ENCODE measurements around the gene PELO.

PELO gene

DNA sequence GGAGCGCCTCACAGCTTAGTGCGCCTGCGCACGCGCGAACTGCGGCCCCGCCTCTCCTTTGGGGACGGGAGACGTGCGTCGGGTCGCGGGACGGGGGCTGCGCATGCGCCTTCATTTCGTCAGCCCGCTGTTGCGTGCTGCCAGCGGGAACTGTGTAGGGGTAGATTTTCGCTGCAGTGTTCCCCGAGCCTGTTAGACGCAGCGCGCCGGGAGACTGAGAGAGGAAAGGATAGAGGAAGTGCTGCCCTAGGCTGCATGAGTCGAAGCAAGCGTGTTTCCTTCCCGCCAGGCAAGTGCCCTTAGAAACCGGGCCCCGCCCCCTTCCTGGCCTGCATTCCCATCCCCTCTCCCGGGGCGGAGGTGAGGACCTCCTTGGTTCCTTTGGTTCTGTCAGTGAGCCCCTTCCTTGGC lies 12.3 kb downstream of the PELO start (continued):
- TF ChIP-seq ZNF394 (tag by site-specific recombination; IDR thresholded peaks at IDR 0.05; ENCODE audit: borderline replicate concordance) (no peak), HOXD13 (CRISPR knock-in tag; IDR thresholded peaks at IDR 0.05; ENCODE audit: borderline replicate concordance) (0 out of 2 replicates have a peak, but pooled peaks have one; percentile 0), ZNF146 (tag by site-specific recombination; IDR thresholded peaks at IDR 0.05) (no peak), ZNF121 (tag by site-specific recombination; IDR thresholded peaks at IDR 0.05) (no peak), ZBTB17 (tag by site-specific recombination; IDR thresholded peaks at IDR 0.05) (no peak), ZSCAN30 (tag by site-specific recombination; IDR thresholded peaks at IDR 0.05) (peak; percentile 52; the same call in 1 of the 2 replicates), ZNF248 (tag by site-specific recombination; IDR thresholded peaks at IDR 0.05) (no peak), KLF10 (tag by site-specific recombination; IDR thresholded peaks at IDR 0.05) (peak; percentile 10; the same call in 1 of the 2 replicates), ZNF274 (IDR thresholded peaks at IDR 0.05; ENCODE audit: low read length) (no peak), ZNF274 (tag by site-specific recombination; IDR thresholded peaks at IDR 0.05; ENCODE audit: borderline replicate concordance) (no peak), ZBTB48 (tag by site-specific recombination; IDR thresholded peaks at IDR 0.05) (peak; percentile 89), ZNF621 (tag by site-specific recombination; IDR thresholded peaks at IDR 0.05) (no peak), ZBTB8A (tag by site-specific recombination; IDR thresholded peaks at IDR 0.05) (no peak), ZNF792 (tag by site-specific recombination; IDR thresholded peaks at IDR 0.05) (no peak), SP2 (tag by site-specific recombination; IDR thresholded peaks at IDR 0.05) (peak; percentile 81), ZNF549 (tag by site-specific recombination; IDR thresholded peaks at IDR 0.05) (no peak), ZNF221 (tag by site-specific recombination; IDR thresholded peaks at IDR 0.05; ENCODE audit: borderline replicate concordance) (no peak), ZBTB20 (tag by site-specific recombination; IDR thresholded peaks at IDR 0.05) (peak; percentile 65; the same call in 1 of the 2 replicates), ZNF211 (tag by site-specific recombination; IDR thresholded peaks at IDR 0.05; ENCODE audit: low read depth) (no peak), ZNF24 (tag by site-specific recombination; IDR thresholded peaks at IDR 0.05) (peak; percentile 57; the same call in 1 of the 2 replicates), ZNF791 (tag by site-specific recombination; IDR thresholded peaks at IDR 0.05) (no peak)
- TF ChIP-seq, protein P1, sequence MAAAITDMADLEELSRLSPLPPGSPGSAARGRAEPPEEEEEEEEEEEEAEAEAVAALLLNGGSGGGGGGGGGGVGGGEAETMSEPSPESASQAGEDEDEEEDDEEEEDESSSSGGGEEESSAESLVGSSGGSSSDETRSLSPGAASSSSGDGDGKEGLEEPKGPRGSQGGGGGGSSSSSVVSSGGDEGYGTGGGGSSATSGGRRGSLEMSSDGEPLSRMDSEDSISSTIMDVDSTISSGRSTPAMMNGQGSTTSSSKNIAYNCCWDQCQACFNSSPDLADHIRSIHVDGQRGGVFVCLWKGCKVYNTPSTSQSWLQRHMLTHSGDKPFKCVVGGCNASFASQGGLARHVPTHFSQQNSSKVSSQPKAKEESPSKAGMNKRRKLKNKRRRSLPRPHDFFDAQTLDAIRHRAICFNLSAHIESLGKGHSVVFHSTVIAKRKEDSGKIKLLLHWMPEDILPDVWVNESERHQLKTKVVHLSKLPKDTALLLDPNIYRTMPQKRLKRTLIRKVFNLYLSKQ (tag by site-specific recombination; IDR thresholded peaks at IDR 0.05; ENCODE audit: borderline replicate concordance): no peak
- TF ChIP-seq, protein P2, sequence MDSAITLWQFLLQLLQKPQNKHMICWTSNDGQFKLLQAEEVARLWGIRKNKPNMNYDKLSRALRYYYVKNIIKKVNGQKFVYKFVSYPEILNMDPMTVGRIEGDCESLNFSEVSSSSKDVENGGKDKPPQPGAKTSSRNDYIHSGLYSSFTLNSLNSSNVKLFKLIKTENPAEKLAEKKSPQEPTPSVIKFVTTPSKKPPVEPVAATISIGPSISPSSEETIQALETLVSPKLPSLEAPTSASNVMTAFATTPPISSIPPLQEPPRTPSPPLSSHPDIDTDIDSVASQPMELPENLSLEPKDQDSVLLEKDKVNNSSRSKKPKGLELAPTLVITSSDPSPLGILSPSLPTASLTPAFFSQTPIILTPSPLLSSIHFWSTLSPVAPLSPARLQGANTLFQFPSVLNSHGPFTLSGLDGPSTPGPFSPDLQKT (IDR thresholded peaks at IDR 0.05; ENCODE audit: borderline replicate concordance, low read depth, low read length): no peak
- TF ChIP-seq, protein P3, sequence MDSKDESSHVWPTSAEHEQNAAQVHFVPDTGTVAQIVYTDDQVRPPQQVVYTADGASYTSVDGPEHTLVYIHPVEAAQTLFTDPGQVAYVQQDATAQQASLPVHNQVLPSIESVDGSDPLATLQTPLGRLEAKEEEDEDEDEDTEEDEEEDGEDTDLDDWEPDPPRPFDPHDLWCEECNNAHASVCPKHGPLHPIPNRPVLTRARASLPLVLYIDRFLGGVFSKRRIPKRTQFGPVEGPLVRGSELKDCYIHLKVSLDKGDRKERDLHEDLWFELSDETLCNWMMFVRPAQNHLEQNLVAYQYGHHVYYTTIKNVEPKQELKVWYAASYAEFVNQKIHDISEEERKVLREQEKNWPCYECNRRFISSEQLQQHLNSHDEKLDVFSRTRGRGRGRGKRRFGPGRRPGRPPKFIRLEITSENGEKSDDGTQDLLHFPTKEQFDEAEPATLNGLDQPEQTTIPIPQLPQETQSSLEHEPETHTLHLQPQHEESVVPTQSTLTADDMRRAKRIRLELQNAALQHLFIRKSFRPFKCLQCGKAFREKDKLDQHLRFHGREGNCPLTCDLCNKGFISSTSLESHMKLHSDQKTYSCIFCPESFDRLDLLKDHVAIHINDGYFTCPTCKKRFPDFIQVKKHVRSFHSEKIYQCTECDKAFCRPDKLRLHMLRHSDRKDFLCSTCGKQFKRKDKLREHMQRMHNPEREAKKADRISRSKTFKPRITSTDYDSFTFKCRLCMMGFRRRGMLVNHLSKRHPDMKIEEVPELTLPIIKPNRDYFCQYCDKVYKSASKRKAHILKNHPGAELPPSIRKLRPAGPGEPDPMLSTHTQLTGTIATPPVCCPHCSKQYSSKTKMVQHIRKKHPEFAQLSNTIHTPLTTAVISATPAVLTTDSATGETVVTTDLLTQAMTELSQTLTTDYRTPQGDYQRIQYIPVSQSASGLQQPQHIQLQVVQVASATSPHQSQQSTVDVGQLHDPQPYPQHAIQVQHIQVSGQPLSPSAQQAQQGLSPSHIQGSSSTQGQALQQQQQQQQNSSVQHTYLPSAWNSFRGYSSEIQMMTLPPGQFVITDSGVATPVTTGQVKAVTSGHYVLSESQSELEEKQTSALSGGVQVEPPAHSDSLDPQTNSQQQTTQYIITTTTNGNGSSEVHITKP (tag by site-specific recombination; IDR thresholded peaks at IDR 0.05): peak; percentile 37; the same call in 1 of the 2 replicates

All from HEK293 (cell line).